HT1080 (cell line): Measurements from ENCODE around the gene GRAPL. TPM values are rescaled to one million over a fixed set of nuclear protein-coding genes. Genes with fewer than 3 reads are reported as not detected.
"Not testable (repeated sequence)": the region's sequence is repeated elsewhere in the genome, so short reads cannot be mapped to it uniquely, and the experiment has no call there.

ENCODE experiments used
- DNase-seq: peaks from one replicate; pipeline ENCODE4 v3.0.0-alpha.2; 2015; ENCODE audit warnings: low read depth
- total RNA-seq: library from RNA; depleted of rRNA; stranded (reverse); fragments of >200 nt; shearing (Covaris generic); gene quantifications from 2 replicates; pipeline ENCODE4 v1.2.3, GENCODE V29; 2014

GRAPL gene
- total RNA-seq, 1 experiment from 2014 or later: not detected

GRCh38 chr17:19136138-19136537 is 8.7 kb downstream of the GRAPL start:
- DNase-seq: not testable (repeated sequence)

GRCh38 chr17:19136605-19137004 is 9.2 kb downstream of the GRAPL start:
- not testable (repeated sequence) for DNase-seq

- not testable (repeated sequence) for DNase-seq
Measured at GRCh38 chr17:19137959-19138358, 10.6 kb downstream of the GRAPL start.

- DNase-seq: not testable (repeated sequence)
Measured at GRCh38 chr17:19141366-19142155, 14.2 kb downstream of the GRAPL start.

- not testable (repeated sequence) for DNase-seq
Measured at GRCh38 chr17:19142419-19142818, 15.0 kb downstream of the GRAPL start.

- not testable (repeated sequence) for DNase-seq
Measured at GRCh38 chr17:19143097-19143777, 15.8 kb downstream of the GRAPL start.

- not testable (repeated sequence) for DNase-seq
Measured at GRCh38 chr17:19144373-19144772, 17.0 kb downstream of the GRAPL start.

GRCh38 chr17:19145471-19145870 is 18.1 kb downstream of the GRAPL start:
- DNase-seq: not testable (repeated sequence)

GRCh38 chr17:19150678-19151615 is 23.6 kb downstream of the GRAPL start:
- not testable (repeated sequence) for DNase-seq

GRCh38 chr17:19157628-19158027 is 30.2 kb downstream of the GRAPL start:
- DNase-seq: not testable (repeated sequence)

GRCh38 chr17:19158478-19158877 is 31.1 kb downstream of the GRAPL start:
- not testable (repeated sequence) for DNase-seq

- not testable (repeated sequence) for DNase-seq
Measured at GRCh38 chr17:19158938-19159337, 31.5 kb downstream of the GRAPL start.

- not testable (repeated sequence) for DNase-seq
Measured at GRCh38 chr17:19161308-19162107, 34.1 kb downstream of the GRAPL start.

- DNase-seq: not testable (repeated sequence)
Measured at GRCh38 chr17:19162384-19163216, 35.2 kb downstream of the GRAPL start.

- DNase-seq: not testable (repeated sequence)
Measured at GRCh38 chr17:19174422-19174821, 47.0 kb downstream of the GRAPL start.

- not testable (repeated sequence) for DNase-seq
Measured at GRCh38 chr17:19175410-19175809, 48.0 kb downstream of the GRAPL start.

GRCh38 chr17:19181040-19181875 is 53.9 kb downstream of the GRAPL start:
- DNase-seq: not testable (repeated sequence)
